ENCODE results near the gene CHKB.

CHKB gene

GRCh38 chr22:50597097-50597496 is 14.4 kb upstream of the CHKB start:
- no peak for DNase-seq

- DNase-seq: no peak
Measured at GRCh38 chr22:50595189-50595588, 12.5 kb upstream of the CHKB start.

GRCh38 chr22:50587407-50587806 is 4.8 kb upstream of the CHKB start:
- DNase-seq: no peak

GRCh38 chr22:50586416-50586815 is 3.8 kb upstream of the CHKB start:
- DNase-seq: no peak

GRCh38 chr22:50585781-50586180 is 3.1 kb upstream of the CHKB start:
- DNase-seq: no peak

- DNase-seq: no peak
Measured at GRCh38 chr22:50585238-50585637, 2.6 kb upstream of the CHKB start.

GRCh38 chr22:50584106-50585096 is 1.8 kb upstream of the CHKB start:
- DNase-seq: no peak

- no peak for DNase-seq
Measured at GRCh38 chr22:50583294-50583861, 729 bp upstream of the CHKB start.

- no peak for DNase-seq
Measured at GRCh38 chr22:50581950-50582492, 628 bp downstream of the CHKB start.

- peak; percentile 20 for DNase-seq
Measured at GRCh38 chr22:50581031-50581949, 1.4 kb downstream of the CHKB start.

- DNase-seq: no peak
Measured at GRCh38 chr22:50579752-50580151, 2.9 kb downstream of the CHKB start.

- no peak for DNase-seq
Measured at GRCh38 chr22:50578776-50579310, 3.8 kb downstream of the CHKB start.

GRCh38 chr22:50577987-50578775 is 4.5 kb downstream of the CHKB start, which contains the start of gene CPT1B:
Gene CPT1B (minus strand): TSS chr22:50578427. CDS start chr22:50577915, 512 bp downstream.
- DNase-seq: no peak

- DNase-seq: no peak
Measured at GRCh38 chr22:50577697-50577986, 5.0 kb downstream of the CHKB start.

GRCh38 chr22:50576806-50577696 is 5.6 kb downstream of the CHKB start:
- no peak for DNase-seq

- DNase-seq: no peak
Measured at GRCh38 chr22:50576070-50576469, 6.6 kb downstream of the CHKB start.

GRCh38 chr22:50575426-50575941 is 7.2 kb downstream of the CHKB start:
- DNase-seq: no peak

GRCh38 chr22:50574383-50574755 is 8.3 kb downstream of the CHKB start:
- no peak for DNase-seq

- DNase-seq: no peak
Measured at GRCh38 chr22:50573491-50574382, 8.9 kb downstream of the CHKB start.

- no peak for DNase-seq
Measured at GRCh38 chr22:50572965-50573364, 9.7 kb downstream of the CHKB start.

Data from CD4-positive, alpha-beta T cell treated with Interferon gamma for 1 hour (primary cell).